Transverse colon (tissue), 4 donors: Measurements from ENCODE around the gene STAC. TPM values are rescaled to one million over a fixed set of nuclear protein-coding genes. Genes with fewer than 3 reads are reported as not detected.

ENCODE experiments used
- DNase-seq: peaks from one replicate; pipeline ENCODE4 v3.0.0-alpha.2; 2019
- H3K27ac ChIP-seq, 4 donors: fragments of 200-600 bp; sonication (generic); 2 replicates each; pipeline ENCODE4 v1.5.1; 2016 to 2018; ENCODE audit warnings: inconsistent platforms in 4 of 4
- H3K27me3 ChIP-seq: fragments of 200-600 bp; sonication (generic); 2 replicates; pipeline ENCODE4 v1.5.1; 2017; ENCODE audit warnings: inconsistent platforms
- H3K36me3 ChIP-seq, 4 donors: fragments of 200-600 bp; sonication (generic); 2 replicates each; pipeline ENCODE4 v1.5.1; 2017 to 2019; ENCODE audit warnings: inconsistent platforms in 4 of 4
- H3K4me1 ChIP-seq, 4 donors: fragments of 200-600 bp; sonication (generic); 2 replicates each; pipeline ENCODE4 v1.5.1; 2017 to 2020; ENCODE audit warnings: inconsistent platforms in 4 of 4
- H3K4me3 ChIP-seq, 4 donors: fragments of 200-600 bp; sonication (generic); 1 replicate in 1 of 4; 2 replicates in 3 of 4; pipeline versions ENCODE4 v1.5.1 to v1.6.1; 2017 to 2019; ENCODE audit warnings: inconsistent platforms in 4 of 4
- H3K9me3 ChIP-seq, 2 donors: fragments of 200-600 bp; sonication (generic); 2 replicates each; pipeline ENCODE4 v1.5.1; 2017 to 2019; ENCODE audit warnings: inconsistent platforms in 2 of 2
- EP300 ChIP-seq: sonication (generic); formaldehyde crosslinking; IDR thresholded peaks from one replicate; pipeline ENCODE4 v1.6.1; 2017; ENCODE audit warnings: antibody characterized with exemption, low read depth
- POLR2A ChIP-seq: fragments of 450-650 bp; IDR thresholded peaks from one replicate; pipeline ENCODE4 v1.6.1; 2016; ENCODE audit warnings: antibody characterized with exemption, mild to moderate bottlenecking, moderate library complexity
- POLR2AphosphoS5 ChIP-seq, 3 donors: sonication (generic); formaldehyde crosslinking; IDR thresholded peaks; one replicate each; pipeline ENCODE4 v1.6.1; 2016; ENCODE audit warnings: antibody characterized with exemption in 3 of 3
- WGBS, 2 donors: methylation state at CpG; one replicate each; pipeline ENCODE4 v1.1.5; 2018; ENCODE audit warnings: low coverage in 1 of 2; 5-methylcytosine and 5-hydroxymethylcytosine counted together
- in situ Hi-C, 4 donors: fragments of 200-750 bp; cut with MboI; loops; one replicate each; pipeline versions ENCODE4 v1.15.0 to v1.15.1; 2017; ENCODE audit warnings: low sequenced_read_pairs in 3 of 4, low pct_ligation_motif_present in 1 of 4, low pct_unique_long_range_greater_than_20kb in 1 of 4
- intact Hi-C: fragments of 100-400 bp; cut with DNase I; formaldehyde crosslinking; loops from one replicate; pipeline ENCODE4 v1.15.1; 2023; ENCODE audit warnings: low total_unique reads
- total RNA-seq, 4 donors: library from RNA; depleted of rRNA; stranded (reverse); fragments of >200 nt; gene quantifications; one replicate each; pipeline ENCODE4 v1.1.0, GENCODE V29; 2016
- TF ChIP-seq, protein P1 (sequence below), 5 experiments: fragments of 200-600 bp in 3 of 5; fragments of 450-650 bp in 2 of 5; sonication (generic) in 3 of 5; IDR thresholded peaks; 1 replicate in 2 of 5; 2 replicates in 3 of 5; pipeline ENCODE4 v1.5.1; 2016 to 2017; ENCODE audit warnings: antibody characterized with exemption in 5 of 5, inconsistent platforms in 3 of 5, mild to moderate bottlenecking in 2 of 5, moderate library complexity in 1 of 5

The STAC gene
- total RNA-seq, 4 donors from 2014 or later: 1.3 to 3.5 TPM; not detected in 2

- no peak overlapping the region for H3K27ac ChIP-seq
These were observed 16.0 kb upstream of the STAC start for GRCh38 chr3:36364260-36364659.

GRCh38 chr3:36365829-36366228, 14.5 kb upstream of the STAC start:
- H3K4me3 ChIP-seq: no peak overlapping the region
- TF ChIP-seq POLR2AphosphoS5 (IDR thresholded peaks at IDR 0.05) (no peak), EP300 (no peak), POLR2A (no peak)
- TF ChIP-seq, protein P1, sequence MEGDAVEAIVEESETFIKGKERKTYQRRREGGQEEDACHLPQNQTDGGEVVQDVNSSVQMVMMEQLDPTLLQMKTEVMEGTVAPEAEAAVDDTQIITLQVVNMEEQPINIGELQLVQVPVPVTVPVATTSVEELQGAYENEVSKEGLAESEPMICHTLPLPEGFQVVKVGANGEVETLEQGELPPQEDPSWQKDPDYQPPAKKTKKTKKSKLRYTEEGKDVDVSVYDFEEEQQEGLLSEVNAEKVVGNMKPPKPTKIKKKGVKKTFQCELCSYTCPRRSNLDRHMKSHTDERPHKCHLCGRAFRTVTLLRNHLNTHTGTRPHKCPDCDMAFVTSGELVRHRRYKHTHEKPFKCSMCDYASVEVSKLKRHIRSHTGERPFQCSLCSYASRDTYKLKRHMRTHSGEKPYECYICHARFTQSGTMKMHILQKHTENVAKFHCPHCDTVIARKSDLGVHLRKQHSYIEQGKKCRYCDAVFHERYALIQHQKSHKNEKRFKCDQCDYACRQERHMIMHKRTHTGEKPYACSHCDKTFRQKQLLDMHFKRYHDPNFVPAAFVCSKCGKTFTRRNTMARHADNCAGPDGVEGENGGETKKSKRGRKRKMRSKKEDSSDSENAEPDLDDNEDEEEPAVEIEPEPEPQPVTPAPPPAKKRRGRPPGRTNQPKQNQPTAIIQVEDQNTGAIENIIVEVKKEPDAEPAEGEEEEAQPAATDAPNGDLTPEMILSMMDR (IDR thresholded peaks at IDR 0.05): no peak
- H3K27ac ChIP-seq: no peak overlapping the region
- H3K36me3 ChIP-seq: no peaks in the 10 kb centered on the region
- 69 to 80% methylated on average over 3 of the region's 3 CpGs for WGBS, 2 donors
- in situ Hi-C loops: no loop called here
- no peaks in the 10 kb centered on the region for H3K9me3 ChIP-seq
- DNase-seq: no peak
- intact Hi-C loops: no loop called here
- no peaks in the 10 kb centered on the region for H3K4me1 ChIP-seq
- H3K27me3 ChIP-seq: no peaks in the 10 kb centered on the region

More at GRCh38 chr3:36364260-36364659, 16.0 kb upstream of the STAC start:
- intact Hi-C loops (no loop called here), in situ Hi-C loops (no loop called here)
- H3K27me3 ChIP-seq: no peaks in the 10 kb centered on the region
- H3K4me1 ChIP-seq: no peaks in the 10 kb centered on the region
- TF ChIP-seq EP300 (no peak), POLR2AphosphoS5 (IDR thresholded peaks at IDR 0.05) (no peak), POLR2A (no peak)
- TF ChIP-seq, protein P1 (IDR thresholded peaks at IDR 0.05): no peak
- no peaks in the 10 kb centered on the region for H3K36me3 ChIP-seq
- no peak overlapping the region for H3K4me3 ChIP-seq
- H3K9me3 ChIP-seq: peaks cover 0 to 2% of the 10 kb centered on the region in 2 donors
- 86 to 93% methylated on average over 4 of the region's 4 CpGs for WGBS, 2 donors
- DNase-seq: no peak

DNA sequence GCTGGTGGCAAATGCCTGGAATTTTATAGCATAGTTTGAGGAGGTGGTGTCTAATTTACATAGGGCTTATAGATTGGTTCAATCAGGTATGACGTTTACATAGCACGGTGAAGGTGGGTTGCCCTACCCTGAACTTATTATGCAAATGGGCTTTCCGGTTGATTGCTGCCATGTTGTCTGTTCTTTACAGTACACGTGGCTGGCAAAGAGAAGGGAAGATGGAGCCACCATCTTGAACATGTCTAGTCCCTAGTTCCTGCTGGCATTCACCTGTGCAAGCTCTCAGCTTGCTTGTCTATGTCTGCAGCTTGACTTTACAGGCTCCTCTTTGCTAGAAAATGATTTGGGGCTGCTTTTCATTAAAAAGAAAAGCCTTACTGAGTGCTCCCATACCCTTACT, 14.0 kb upstream of the STAC start:
- in situ Hi-C loops (no loop called here), intact Hi-C loops (no loop called here)
- Histone ChIP-seq H3K9me3 (no peaks in the 10 kb centered on the region), H3K4me1 (no peaks in the 10 kb centered on the region), H3K36me3 (no peaks in the 10 kb centered on the region), H3K4me3 (no peak overlapping the region), H3K27me3 (no peaks in the 10 kb centered on the region), H3K27ac (no peak overlapping the region)
- TF ChIP-seq POLR2A (no peak), EP300 (no peak), POLR2AphosphoS5 (IDR thresholded peaks at IDR 0.05) (no peak)
- TF ChIP-seq, protein P1 (IDR thresholded peaks at IDR 0.05): no peak
- WGBS, 2 donors: 77 to 90% methylated on average over 2 to 4 of the region's 4 CpGs
- no peak for DNase-seq

DNA sequence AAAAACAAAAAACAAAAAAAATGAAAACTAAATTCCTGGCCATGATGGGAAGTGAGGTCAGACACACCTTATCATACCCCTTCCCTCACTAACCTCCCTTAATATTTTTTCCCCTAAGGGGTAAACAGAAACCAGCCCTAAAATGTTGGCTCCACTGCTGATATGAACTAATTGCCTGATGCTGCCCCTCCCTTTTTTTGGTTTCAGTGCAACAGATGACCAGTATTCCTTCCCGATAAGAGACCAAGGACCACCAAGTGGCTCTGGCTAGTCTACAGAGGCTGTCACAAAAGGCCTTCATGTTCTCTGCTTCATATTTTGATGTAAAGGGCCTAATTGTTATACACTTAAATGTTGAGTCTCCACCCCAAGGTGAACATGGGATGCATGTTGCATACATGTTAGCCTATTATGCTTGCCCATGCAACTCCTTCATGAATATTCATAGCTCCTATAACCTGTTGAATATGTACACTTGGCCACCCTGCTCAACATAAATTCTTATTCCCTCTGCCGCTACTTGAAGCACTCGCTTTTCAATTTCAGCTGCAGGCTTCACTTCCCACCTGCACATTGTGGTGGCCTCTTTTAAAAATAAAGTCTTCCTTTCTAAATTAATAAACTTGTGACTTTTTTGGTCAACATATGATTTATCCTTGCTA, 12.3 kb upstream of the STAC start:
- intact Hi-C loops (no loop called here), in situ Hi-C loops (no loop called here)
- no peak overlapping the region for H3K27ac ChIP-seq
- H3K4me1 ChIP-seq: no peaks in the 10 kb centered on the region
- TF ChIP-seq EP300 (no peak), POLR2A (no peak)
- TF ChIP-seq, protein P1 (IDR thresholded peaks at IDR 0.05): no peak
- no peaks in the 10 kb centered on the region for H3K27me3 ChIP-seq
- H3K36me3 ChIP-seq: no peaks in the 10 kb centered on the region
- DNase-seq: no peak
- WGBS, 2 donors: 83 to 94% methylated on average over 2 to 3 of the region's 3 CpGs
- H3K9me3 ChIP-seq: no peaks in the 10 kb centered on the region
- H3K4me3 ChIP-seq: no peak overlapping the region
